Stimulated activated CD8-positive, alpha-beta memory T cell treated with anti-CD3 and anti-CD28 coated beads, Interleukin-4, amount 100 ng/mL, for 1 hour (primary cell): Measurements from ENCODE around the gene GNG2.

Source experiments
- DNase-seq, 2 donors: peaks; one replicate each; pipeline ENCODE4 v3.0.0-alpha.2; 2020; ENCODE audit warnings: low read depth in 2 of 2, low spot score in 1 of 2

GNG2 gene

GRCh38 chr14:52018970-52019369, 158.6 kb downstream of the GNG2 start:
- no peak for DNase-seq
